GM12875 (cell line): Measurements from ENCODE around the gene TMEM94.

Experiments used
- H3K4me3 ChIP-seq: one replicate; pipeline ENCODE4 v1.5.1; 2011; ENCODE audit warnings: low read depth, low read length, control low read depth
- CTCF ChIP-seq: IDR thresholded peaks from 2 replicates; pipeline ENCODE4 v1.5.1; 2011; ENCODE audit warnings: low read depth, mild to moderate bottlenecking, control low read depth, inconsistent platforms, low read length, moderate library complexity, borderline replicate concordance; ENCODE audit not compliant: insufficient read depth

The TMEM94 gene

GRCh38 chr17:75481194-75482068 lies 25.0 kb downstream of the TMEM94 start:
- TF ChIP-seq CTCF, result no peak
- no peak overlapping the region for H3K4me3 ChIP-seq

GRCh38 chr17:75482098-75482942 lies 25.9 kb downstream of the TMEM94 start:
- no peak overlapping the region for H3K4me3 ChIP-seq
- no peak for TF ChIP-seq CTCF

- no peak for TF ChIP-seq CTCF
- no peak overlapping the region for H3K4me3 ChIP-seq
These were observed 29.3 kb downstream of the TMEM94 start for GRCh38 chr17:75485688-75486087.

- no peak for TF ChIP-seq CTCF
- H3K4me3 ChIP-seq, result no peak overlapping the region
These were observed 29.7 kb downstream of the TMEM94 start for GRCh38 chr17:75486151-75486550.

- no peak for TF ChIP-seq CTCF
- no peak overlapping the region for H3K4me3 ChIP-seq
These were observed 30.5 kb downstream of the TMEM94 start for GRCh38 chr17:75486951-75487350.

GRCh38 chr17:75487351-75488070 lies 31.1 kb downstream of the TMEM94 start:
- TF ChIP-seq CTCF, result no peak
- peak overlapping the region; percentile 10 for H3K4me3 ChIP-seq
